ENCODE data around the gene RCOR2.

The RCOR2 gene

DNA sequence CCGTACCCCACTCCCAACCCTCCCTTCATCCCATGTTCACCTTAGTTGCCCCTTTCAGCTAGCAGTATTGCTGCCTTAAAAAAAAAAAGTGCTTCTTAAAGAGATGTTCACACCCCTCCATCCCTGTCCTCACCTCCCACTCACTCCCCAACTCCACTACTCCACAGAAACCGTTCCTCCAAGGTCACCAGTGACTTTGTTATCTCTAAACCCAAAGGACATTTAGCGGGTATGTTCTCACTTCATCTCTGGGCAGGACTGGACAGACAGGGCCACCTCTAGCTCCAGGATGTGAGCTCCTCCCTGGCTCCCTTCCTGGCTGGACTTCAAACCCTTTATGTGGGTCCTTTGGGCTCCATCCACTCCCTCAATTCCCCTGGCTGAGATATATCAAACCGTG is 6.4 kb upstream of the RCOR2 start:
- DNase-seq (ENCODE audit: low read depth, low spot score), result no peak

DNA sequence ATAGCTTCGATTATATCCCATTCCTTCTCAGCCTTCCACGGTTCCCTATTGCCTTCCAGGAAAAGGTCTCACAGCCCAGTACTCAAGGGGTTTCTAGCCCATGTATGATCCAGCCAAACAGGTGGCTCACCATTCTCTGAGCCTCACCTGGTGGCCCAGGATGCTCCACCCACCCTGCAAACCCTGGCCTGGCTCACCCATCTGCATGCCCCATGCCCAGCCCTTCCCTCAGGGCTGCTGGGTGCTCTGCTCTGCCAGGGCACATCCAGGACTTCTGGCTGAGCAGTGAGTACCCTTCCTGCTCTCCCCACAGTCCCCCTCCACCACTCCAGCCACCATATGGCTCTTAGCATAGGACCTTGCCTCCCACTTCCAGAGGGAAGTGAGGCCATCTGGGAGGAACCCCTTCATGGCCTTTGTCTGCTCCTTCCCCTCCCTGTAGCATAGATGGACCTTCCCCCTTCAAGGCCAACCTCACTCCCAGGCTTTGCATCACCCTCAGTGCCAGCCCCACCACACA is 5.8 kb upstream of the RCOR2 start:
- DNase-seq (ENCODE audit: low read depth, low spot score), result no peak

DNA sequence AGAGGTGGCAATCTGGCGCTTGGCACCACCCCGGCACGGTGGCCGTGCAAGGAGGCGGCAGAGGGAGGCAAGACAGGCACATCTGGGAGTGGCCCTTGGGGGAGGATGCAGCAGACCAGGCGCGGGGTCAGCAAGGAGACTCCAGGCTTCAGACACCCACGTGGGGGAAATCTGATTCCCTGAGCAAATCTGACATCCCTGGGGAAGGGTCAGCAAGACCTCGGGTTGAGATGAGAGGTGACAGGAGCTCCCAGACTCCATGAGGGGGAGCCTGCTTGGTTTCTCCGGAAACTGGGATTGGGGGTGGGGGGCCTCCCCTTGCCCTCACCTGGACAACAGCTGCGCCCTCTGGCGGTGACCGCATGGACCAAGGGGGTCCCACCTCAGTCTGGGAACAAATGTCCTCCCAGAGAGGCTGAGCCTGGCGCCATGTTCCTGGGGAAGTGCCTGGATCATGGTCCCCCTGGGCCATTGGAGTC is 4.0 kb upstream of the RCOR2 start:
- no peak for DNase-seq (ENCODE audit: low read depth, low spot score)

DNA sequence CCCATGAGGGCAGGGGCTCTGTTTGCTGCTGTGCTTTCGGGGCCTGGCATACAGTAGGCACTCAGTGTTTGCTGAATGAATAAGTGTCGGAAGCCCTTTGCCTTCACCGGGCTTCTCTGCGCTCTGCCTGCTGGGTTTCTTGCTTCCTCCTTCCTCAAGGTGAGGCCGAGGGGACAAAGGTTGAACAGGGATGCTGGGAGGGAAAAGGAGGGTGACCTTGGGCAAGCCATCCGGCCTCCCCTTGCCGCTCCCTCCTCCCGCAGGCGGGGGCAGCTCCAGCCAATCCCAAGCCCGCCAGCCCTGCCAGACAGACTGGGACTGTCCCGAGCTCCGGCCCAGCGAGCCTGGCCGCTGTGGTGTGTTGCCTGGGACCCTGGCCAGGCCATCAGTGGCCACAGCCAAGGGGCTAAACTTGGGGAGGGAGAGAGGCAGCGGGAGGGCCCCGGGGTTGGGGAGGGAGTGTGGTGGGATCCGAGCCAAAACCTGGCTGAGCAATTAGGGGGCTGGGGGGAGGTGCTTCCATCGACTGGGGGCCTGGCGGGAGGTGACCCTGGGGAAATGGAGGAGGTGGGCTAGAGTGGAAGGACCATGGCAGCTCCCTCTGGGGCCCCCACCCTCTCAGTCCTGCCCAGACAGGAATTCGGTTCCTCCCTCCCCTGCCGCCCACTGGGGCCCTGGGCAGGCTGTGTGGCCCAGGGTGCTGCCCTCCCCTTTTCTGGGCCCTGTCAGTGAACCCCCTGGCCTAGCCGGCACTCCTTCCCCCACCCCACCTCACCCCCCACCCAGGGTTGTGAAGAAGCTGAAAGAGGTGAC is 3.4 kb upstream of the RCOR2 start:
- no peak for DNase-seq (ENCODE audit: low read depth, low spot score)

DNA sequence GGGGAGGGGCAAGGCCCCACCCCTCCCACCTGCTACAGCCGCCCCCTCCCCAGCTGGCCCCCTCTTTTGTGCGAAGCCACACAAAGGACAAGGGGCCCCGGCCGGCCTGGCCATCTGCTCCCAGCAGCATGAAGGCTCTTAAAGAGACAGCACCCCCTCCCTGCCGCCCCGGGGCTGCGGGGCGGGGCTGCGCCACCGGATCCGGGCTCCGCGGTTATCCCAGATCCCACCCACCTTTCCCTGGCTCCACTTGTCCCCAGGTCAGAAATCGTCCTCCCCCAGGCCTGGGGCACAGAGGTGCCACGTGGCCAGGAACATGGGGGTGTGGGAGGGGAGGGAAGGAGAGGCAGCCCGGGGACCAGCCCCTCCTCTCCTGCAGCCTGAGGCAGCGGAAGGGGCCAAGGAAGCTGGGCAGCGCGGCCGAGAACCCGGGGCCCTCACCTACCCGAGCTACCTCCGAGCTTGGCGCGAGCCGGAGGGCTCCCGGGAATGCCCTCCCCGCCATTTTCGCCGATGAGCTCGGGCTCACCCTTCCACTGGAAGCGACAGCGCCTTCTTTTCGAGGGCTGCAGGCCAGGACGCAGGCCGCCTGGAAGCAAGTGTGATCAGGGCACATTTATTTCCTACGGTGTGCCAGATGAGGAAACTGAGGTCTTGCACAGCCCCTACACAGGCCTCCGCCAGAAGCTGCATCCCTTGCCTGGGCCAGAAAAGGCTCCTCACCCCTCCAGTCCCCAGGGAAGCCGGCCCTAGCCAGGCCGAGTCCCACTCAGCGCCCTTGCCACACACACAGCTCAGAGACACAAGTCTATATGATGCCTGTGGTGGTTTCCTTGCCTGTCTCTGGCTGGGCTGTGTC is 2.5 kb upstream of the RCOR2 start:
- DNase-seq (ENCODE audit: low read depth, low spot score), result no peak

DNA sequence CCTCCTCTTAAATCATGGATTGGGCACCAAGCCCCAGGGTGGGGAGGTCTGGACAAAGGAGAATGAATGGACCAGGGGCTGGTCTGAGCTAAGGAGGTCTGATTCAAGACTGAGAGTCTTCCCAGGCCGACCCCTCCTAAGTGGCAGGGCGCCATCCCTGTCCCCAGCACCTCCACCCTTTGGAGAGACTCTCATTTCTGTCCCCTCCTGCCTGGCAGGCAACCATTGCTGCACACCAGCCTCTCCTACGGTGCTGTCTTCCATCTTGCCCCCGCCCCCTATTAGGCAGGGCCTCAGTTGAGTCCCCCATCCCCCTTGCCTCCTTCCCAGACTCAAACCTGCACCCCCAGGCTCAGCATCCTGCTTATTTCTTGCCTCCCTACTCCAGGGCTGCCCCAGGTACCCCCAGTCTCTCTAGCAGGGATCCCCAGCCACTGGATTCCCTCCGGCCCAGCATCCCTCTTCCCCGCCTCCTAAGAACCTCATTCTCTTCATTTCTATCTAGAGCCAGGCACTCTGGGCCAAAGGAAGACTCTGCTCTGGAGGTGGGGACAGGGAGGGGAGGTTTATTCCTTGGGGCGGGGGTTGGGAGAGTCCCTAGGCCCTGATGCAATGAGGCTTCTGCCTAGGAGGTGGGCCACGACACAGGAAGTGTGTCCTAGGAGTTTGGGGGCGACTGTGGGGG is 1.7 kb upstream of the RCOR2 start:
- no peak for DNase-seq (ENCODE audit: low read depth, low spot score)

DNA sequence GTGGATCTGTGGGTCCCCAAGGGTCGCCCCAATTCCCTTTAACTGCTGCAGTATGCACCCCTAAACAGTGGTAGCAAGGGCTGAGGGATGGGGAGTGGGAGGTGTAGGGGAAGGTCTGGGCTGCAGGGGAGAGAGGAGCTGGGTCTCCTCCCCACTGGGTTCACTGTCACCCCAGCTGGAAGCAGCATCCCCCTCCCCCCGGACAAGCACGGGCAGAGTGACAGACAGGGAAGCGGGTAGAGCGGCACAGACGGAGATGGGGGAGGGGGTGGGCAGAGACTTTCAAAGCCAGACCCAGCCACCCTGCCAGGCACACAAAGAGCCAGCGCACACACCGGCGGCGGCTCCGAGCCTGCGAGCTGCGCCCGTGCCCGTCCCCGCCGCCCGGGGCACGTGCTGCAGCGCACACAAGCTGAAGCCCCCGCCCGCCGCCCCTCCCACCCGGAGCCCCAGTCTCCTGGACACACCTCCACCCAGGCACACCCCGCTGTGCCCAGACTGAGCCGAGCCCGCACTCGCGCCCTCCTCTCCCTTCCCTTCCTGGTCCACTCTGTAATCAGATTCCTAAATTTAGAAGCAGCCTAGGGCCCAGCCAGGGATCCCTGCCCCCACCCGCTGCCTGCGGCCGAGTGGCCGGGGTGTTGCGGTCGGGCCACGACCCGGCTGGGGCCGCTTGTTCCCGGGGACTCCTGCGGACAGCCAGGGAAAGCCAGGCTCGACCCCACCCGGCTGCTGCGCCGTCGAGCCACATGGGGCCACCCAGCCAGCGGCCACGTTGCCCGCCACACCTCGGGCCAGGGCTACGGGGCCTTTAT is 935 bp upstream of the RCOR2 start:
- no peak for DNase-seq (ENCODE audit: low read depth, low spot score)

DNA sequence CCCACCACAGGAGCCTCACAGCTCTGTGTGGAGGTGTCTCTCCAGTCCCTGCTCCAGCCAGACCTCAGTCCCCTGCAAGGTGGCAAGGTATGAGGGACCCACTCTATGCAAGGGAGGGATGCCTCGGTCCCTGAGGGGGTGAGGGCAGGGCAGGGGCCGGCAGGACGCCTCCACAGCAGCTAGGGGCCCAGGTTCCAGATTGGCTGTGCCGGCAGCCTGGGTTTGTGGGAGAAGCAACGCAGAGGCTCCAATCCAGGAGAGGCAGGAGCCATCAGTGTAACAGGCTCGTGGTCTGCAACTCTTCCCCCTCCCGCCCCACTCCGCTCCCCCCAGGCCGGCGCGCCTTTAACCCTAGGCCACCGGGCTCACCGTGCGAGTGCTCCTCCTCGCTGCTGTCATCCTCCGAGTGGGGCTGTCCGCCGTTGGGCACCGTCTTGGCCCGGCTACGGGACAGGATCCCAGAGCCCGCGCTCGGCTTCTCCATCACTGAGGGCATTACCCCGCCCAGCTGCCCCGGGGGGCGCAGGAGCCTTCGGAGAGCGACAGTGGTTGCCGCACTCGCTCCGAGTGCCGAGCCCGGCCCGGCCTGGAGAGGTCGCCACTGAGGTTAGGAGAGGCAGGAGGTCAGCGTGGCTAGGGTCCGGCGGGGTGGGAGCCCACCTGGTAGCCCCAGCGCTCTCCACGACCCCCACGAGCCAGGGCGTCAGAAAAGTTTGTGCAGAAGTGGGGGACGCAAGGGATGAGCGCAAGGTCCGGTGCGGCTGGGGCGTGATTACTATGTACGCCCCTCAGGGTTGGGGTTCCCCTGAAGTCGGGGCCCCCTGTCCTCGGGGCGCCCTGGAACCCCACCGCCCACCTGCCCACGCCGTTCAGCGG is 765 bp downstream of the RCOR2 start:
- DNase-seq (ENCODE audit: low read depth, low spot score), result no peak

DNA sequence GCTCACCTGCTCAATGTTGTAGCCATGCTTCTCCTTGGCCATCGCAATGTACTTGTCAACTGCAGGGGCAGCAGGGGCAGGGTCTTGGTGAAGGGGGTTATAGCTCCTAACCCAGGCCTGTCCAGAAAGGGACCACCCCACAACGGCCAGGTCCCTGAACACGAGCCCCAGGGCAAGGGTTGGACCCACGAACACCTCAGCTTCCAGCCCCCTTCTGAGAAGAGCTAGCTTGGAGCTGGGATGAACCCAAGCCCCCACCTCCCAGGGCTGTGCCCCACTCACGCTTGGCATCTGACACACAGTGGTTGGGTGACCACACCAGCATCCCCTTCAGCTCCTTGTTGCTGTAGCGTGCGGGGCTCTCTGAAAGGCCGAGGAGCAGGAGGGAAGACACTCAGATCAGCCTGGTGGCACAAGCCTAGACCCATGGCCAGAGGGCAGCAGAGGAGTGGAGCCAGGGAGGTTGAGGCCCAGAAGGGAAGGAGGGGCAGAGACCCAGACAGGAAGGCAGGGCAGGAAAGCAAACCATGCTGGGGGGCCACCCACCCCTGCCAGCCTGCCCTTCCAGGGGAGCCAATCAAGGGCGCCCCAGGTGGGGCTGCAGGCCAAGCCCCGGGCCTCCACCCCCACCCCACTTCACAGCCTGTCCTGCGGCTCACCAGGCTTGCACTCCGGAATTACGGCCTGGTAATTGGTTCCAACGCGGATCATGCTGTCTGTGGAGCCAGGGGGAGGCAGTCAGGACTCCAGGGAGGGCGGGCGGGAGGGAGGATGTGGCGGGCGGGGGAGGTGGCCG is 1.9 kb downstream of the RCOR2 start:
- no peak for DNase-seq (ENCODE audit: low read depth, low spot score)

DNA sequence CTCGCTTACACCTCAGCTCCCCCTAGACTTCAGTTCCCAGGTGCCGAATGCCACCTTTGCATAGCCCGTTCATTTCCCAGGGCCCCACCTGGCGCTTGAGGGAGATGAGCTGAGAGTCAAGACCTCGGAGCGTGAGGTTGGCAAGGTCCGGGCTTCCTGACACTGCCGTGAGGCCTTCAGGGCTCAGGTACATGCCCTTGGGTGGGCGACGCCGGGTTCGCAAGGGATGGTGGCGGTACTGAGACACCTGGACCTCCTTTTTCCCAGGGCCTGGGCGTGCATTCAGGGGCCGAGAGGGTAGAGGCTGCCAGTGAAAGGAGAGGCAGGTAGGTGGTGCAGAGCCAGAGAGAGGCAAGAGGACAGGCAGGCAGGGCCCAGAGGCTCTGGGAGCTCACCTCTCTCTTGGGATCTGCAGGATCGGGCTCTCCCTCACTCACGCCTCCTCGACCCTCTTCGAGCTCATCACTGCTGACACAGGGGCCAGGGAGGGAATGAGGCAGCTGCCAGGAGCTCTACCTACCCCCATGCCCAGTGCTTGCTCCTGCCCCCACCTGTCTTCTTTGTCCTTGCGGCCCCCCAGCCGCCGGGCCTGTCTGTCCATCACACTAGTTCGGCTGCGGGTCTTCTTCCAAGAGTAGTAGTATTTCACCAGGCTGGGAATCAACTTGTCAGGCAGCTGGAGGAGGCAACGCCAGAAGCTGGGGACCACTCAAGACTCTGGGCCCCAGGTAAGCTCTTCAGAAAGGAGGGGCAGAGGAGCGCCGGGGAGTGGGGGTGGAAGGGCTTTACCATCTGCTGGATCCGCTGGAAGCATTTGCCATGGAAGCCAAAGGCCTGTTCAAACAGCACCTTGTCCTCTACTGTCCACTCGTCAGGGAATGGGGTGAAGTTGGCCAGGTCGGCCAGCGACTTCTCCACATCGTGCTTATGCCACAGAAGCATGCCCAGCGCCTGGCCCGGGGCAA is 2.8 kb downstream of the RCOR2 start:
- no peak for DNase-seq (ENCODE audit: low read depth, low spot score)

DNA sequence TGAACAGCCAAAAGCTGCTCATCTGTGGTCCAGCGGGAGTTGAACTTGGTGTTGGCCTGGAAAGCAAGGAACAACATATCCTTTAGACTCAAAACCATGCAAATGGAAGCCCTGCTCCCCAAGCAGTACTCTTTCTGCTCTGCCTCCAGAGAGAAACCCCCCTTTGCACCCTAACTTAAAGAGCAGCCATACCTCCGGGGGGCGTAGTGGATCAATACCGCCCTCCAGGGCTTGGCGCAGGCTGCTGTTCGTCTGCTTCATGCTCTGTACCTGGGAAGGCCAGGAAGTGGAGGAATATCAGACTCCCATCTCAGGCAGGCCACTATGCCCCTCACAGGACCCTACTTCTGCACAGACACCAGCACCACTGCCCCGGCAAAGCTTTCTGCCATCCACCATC is 4.3 kb downstream of the RCOR2 start:
- DNase-seq (ENCODE audit: low read depth, low spot score), result no peak

DNA sequence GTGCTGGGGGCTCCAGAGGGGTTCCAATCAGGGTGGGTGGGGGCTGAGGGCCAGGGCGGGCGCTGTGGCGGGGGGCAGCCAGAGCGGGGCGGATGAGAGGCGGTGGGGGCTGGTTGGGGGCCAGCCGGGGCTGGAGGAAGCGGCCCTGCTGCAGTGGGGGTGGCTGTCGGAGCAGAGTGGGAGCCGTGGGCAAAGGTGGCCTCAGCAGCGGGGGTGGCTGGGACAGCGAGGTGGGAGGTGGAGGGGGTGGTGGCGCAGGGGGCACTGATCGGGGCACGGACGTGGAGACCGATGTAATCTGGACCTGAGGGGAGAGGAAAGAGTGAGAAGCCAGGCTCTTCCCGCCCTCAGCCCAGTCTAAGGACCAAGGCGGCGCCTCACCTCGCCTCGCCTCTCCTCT is 5.1 kb downstream of the RCOR2 start:
- DNase-seq (ENCODE audit: low read depth, low spot score), result no peak

DNA sequence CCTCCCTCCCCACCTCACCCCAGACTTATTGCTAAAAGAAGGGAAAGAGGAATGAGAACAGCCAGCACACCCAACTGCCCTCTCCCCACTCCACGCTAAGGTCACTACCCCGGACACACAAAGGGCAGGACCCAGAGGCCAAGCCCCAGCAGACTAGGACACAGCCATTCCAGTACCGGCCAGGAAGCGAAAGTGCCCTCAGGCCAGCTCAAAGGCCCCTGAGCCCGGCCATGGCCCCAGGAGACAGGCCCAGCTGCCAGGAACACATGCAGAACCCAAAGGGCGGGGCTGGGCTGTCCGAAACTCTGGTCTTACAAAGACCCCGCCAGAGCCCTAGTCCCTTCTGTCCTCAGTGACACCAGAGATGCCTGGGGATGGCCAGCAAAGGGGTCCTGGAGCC is 5.5 kb downstream of the RCOR2 start:
- DNase-seq (ENCODE audit: low read depth, low spot score), result no peak

DNA sequence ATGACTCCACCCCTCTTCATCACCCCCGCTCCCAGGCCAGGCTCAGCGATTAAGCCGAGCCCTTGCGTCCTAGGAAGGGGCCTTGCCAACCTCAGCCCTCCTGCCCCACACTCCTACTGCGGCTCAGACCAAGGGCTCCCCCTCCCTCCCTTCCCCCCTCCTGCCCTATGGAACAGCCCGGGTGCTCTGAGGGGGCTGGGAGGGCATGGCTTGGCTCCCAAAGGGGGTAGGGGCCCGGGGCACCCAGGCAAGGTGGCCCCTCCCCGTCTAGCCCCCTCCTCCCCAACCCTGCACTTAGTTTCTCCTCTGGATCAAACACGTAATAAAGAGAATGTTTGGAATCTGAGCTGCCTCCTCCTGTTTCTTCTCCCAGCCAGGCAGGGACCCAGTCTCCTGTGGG is 6.3 kb downstream of the RCOR2 start:
- DNase-seq (ENCODE audit: low read depth, low spot score), result no peak

DNA sequence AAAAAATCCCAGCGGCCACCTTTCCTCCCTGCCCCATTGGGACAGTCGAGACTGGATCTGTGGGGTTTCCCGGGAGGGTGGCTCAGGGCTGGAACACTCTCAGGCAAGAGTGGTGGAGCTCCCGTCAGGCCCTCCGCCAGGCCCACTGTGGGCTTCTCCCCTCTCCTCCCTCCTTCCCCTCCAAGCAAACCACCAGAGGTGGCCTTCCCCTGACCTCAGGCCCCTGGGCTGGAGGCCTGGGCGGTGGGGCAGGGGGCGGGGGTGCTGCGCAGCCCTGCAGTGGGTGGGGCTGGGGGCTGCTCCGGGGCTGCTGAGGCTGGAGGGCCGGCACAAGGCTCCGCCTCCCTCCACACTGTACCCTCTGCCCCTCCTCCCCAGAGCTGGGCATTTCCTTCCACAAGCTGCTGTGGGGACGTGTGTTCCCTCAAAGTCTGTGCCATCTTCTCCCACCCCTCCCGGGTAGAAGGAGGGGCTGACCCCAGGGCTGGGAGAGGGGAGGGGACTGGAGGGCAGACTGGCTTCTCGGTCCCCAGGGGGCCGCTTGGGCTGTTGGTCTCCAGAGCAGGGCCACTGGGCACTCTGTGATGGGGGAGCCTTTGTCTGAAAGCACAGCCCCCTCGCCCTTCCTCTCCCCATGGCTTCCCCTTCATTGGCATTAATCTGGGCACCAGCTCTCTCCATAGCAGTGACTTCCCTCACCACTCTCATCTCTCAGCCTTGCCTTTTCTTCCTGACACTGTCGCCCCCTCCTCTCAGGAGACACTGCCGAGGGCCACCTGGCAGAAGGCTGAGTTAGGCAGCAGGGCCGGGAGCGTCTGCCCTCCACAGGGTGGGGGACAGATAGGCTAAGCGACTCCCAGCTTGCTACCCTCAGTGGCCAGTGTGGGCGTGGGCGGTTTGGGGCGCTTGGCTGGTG is 7.1 kb downstream of the RCOR2 start:
- no peak for DNase-seq (ENCODE audit: low read depth, low spot score)

DNA sequence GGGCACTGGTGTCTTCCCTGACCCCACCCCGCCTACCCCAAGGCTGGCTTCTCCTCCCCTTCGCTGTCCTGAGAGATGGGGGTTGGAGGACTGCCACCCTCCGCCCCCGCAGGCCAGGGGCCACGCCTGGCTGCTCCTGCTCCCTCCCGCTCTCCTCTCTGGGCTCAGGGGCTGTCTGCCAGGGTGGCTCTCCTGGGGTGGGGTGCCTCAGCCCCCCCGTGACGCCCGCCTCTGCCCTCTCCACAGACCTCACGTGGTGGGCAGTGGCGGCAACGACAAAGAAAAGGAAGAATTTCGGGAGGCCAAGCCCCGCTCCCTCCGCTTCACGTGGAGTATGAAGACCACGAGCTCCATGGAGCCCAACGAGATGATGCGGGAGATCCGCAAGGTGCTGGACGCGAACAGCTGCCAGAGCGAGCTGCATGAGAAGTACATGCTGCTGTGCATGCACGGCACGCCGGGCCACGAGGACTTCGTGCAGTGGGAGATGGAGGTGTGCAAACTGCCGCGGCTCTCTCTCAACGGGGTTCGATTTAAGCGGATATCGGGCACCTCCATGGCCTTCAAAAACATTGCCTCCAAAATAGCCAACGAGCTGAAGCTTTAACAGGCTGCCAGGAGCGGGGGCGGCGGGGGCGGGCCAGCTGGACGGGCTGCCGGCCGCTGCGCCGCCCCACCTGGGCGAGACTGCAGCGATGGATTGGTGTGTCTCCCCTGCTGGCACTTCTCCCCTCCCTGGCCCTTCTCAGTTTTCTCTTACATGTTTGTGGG is 8.1 kb downstream of the RCOR2 start:
- no peak for DNase-seq (ENCODE audit: low read depth, low spot score)
